Astrocyte of the spinal cord (primary cell): ENCODE results near the gene TMEM82.

Experiments used
- DNase-seq: peaks from one replicate; pipeline ENCODE4 v3.0.0; 2011; ENCODE audit warnings: low read depth, low spot score
- H3K4me3 ChIP-seq: 2 replicates; pipeline ENCODE4 v1.5.1; 2011; ENCODE audit warnings: low read depth, mild to moderate bottlenecking, low read length, moderate library complexity
- in situ Hi-C: cut with HindIII; loops from 2 replicates; pipeline ENCODE4 v1.10.0; 2017; ENCODE audit warnings: low sequenced_read_pairs
- TF ChIP-seq, protein P1 (sequence below): IDR thresholded peaks from 2 replicates; pipeline ENCODE4 v1.5.1; 2012; ENCODE audit warnings: low read depth, mild to moderate bottlenecking, low read length, inconsistent platforms

TMEM82 gene

DNA sequence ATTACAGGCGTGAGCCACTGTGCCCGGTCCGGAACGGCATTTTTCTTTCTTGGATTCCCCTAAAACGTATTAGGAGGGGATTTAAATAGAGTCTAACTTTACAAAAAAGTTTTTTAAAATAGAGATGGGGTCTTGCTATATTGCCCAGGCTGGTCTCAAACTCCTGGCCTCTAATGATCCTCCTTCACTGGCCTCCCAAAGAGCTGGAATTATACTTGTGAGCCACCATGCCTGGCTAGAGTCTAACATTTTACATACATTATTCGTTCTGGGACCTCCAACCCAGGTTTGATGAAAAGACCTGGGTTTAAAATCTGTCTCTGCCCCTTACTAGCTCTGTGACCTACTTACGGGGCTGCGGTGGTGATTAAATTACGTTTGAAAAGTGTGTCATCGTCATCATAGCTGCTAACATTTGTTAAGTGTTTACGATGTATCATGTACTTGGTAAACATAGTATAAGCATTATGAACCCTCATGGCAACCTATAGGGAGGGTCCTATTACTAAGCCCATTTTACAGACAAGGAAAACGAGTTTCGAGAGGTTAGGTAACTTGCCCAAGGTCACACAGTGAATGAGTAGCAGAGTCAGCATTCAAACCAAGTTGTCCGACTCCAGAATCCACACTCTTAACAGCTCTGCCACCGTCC lies 33.7 kb upstream of the TMEM82 start:
- TF ChIP-seq, protein P1, sequence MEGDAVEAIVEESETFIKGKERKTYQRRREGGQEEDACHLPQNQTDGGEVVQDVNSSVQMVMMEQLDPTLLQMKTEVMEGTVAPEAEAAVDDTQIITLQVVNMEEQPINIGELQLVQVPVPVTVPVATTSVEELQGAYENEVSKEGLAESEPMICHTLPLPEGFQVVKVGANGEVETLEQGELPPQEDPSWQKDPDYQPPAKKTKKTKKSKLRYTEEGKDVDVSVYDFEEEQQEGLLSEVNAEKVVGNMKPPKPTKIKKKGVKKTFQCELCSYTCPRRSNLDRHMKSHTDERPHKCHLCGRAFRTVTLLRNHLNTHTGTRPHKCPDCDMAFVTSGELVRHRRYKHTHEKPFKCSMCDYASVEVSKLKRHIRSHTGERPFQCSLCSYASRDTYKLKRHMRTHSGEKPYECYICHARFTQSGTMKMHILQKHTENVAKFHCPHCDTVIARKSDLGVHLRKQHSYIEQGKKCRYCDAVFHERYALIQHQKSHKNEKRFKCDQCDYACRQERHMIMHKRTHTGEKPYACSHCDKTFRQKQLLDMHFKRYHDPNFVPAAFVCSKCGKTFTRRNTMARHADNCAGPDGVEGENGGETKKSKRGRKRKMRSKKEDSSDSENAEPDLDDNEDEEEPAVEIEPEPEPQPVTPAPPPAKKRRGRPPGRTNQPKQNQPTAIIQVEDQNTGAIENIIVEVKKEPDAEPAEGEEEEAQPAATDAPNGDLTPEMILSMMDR, result no peak
- in situ Hi-C loops, result no loop called here
- no peak overlapping the region for H3K4me3 ChIP-seq
- DNase-seq, result no peak

DNA sequence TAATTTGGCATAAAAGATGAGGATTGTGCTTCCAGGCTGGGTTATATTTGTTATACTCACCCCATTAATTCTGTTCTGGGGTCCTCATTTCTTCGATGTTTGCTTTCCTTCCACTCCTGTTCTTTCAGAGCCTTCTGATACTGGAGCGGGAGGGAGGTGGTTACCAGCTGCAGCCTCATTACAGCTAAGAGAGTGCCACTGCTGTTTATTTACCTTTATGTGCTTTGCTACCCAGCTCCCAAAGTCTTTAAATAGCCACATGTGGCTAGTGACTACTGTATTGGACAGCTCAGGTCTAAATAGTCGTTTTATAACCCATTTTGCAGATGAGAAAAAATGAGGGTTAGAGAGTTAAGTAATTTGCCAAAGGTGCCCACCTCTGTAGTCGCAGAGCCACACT lies 33.1 kb upstream of the TMEM82 start:
- TF ChIP-seq, protein P1, result no peak
- in situ Hi-C loops, result no loop called here
- DNase-seq, result no peak
- no peak overlapping the region for H3K4me3 ChIP-seq

DNA sequence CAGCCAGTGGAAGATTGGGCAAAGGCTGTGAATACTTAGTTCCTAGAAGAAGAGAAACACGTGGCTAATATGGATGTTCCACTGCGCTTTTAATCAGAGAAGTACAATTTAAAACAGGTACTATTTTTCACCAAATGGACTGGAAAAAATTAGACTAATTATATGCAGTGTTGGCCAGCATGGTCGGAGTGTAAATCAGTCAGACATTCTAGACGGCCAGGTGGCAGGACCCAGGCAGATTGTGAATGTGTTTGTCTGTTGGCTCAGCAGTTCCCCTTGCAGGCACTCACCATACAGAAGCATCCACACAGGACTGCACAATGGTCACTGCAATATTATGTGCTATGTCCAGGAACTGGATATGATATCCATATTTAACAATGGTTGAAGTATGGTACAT lies 30.1 kb upstream of the TMEM82 start:
- TF ChIP-seq, protein P1, result no peak
- in situ Hi-C loops, result no loop called here
- DNase-seq, result no peak

DNA sequence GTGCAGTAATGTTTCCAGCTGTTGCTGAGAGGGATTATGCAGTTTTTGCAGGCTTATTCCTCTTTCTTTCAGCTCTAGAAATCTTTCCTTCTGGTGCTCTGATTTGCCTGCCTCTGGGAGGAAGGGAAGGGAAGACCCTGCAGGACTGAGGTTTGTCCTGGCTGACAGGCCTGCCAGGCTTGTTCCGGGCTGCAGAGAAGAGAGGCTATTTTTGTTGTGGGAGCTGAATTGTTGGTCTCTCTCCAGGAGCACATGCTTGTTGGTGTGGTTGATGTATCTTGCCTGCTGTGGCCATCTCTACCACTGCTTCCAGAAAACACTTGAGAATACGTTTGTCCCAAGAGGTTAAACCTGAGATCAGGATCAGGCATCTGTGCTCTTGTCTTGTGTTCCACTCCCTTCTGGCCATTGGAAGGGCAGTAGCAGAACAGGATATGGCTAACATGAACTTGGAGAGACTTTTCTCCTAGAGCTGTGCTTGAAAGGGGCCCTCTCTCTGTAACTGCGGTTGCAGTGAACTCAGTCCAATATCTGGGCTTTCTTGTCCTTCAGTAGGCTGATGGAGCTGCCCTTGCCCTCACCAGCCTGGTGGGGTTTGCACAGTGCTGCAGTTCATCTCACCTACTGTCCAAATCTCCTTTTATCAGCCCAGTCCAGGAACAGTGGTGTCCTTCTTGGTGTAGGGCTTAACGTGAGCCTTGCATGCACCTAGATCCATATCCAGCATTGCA lies 27.7 kb upstream of the TMEM82 start:
- no peak overlapping the region for H3K4me3 ChIP-seq
- DNase-seq, result peak; percentile 60
- TF ChIP-seq, protein P1, result no peak
- in situ Hi-C loops, result no loop called here

More for the DNA sequence above, 30.1 kb upstream of the TMEM82 start:
- H3K4me3 ChIP-seq, result no peak overlapping the region

DNA sequence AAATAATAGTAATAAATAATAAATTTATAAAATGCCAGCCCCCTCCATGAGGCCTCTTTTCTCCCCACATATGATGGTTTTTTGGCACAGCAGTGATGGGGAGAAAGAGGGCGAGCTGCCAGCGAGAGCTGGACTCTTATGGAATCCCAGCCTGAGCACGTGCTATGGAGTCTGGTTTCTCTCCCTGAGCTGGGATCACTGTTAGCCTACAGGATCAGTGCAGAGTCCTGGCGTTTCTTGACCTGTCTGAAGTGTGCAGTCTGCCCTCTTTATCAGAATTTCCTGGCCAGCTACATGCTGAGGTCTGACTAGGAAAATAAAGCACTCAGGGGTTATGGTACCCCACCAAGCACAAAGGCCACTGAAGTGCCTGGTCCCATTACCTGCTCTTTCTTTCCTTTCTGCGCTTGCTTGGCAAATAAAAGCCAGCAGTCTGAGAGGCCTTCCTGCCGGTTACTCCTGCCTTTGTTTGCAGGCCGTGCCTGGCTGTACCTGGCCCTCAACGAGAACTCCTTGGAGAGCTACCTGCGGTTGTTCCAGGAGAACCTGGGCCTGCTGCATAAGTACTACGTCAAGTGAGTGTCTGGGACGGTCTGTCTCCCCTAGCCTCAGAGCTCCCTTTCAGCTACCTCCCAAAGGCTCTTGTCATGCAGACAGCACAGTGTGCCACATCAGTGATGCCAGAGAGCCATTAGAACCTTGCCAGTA lies 24.7 kb upstream of the TMEM82 start:
- DNase-seq, result no peak
- TF ChIP-seq, protein P1, result no peak
- H3K4me3 ChIP-seq, result no peak overlapping the region
- in situ Hi-C loops, result no loop called here

DNA sequence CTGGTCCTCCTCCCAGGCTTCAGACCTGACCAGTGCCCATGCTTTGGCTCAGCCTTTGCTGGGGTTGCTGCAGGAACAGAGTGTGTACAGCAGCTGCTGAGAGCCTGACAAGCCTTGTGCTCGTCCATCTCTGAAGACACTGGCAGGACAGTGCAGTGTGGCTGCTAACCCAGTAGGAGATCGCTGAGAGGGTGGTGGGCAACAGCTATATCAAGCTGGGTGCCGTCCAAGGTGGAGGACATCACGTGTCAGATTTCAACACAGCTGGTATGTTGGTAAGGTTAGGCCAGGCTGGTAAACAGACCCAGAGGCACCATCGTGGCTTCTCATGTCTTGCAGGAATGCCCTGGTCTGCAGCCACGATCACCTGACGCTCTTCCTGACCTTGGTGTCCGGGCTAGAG lies 24.1 kb upstream of the TMEM82 start:
- H3K4me3 ChIP-seq, result no peak overlapping the region
- in situ Hi-C loops, result no loop called here
- TF ChIP-seq, protein P1, result no peak
- no peak for DNase-seq
